ENCODE measurements around the gene SPTBN5.

GRCh38 chr15:41894251-41894790 lies 468 bp upstream of the SPTBN5 start:
- TF ChIP-seq, protein P1, sequence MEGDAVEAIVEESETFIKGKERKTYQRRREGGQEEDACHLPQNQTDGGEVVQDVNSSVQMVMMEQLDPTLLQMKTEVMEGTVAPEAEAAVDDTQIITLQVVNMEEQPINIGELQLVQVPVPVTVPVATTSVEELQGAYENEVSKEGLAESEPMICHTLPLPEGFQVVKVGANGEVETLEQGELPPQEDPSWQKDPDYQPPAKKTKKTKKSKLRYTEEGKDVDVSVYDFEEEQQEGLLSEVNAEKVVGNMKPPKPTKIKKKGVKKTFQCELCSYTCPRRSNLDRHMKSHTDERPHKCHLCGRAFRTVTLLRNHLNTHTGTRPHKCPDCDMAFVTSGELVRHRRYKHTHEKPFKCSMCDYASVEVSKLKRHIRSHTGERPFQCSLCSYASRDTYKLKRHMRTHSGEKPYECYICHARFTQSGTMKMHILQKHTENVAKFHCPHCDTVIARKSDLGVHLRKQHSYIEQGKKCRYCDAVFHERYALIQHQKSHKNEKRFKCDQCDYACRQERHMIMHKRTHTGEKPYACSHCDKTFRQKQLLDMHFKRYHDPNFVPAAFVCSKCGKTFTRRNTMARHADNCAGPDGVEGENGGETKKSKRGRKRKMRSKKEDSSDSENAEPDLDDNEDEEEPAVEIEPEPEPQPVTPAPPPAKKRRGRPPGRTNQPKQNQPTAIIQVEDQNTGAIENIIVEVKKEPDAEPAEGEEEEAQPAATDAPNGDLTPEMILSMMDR (conservative IDR thresholded peaks at IDR 0.05 in 1 of 2, IDR thresholded peaks at IDR 0.05 in 1 of 2; ENCODE audit: extremely low read depth in 1 of 2, insufficient read depth in 1 of 2, low read depth in 1 of 2, low read length in 2 of 2): peak in 1 of 2 donors; percentile 28
- no peak for TF ChIP-seq EZH2 (IDR thresholded peaks at IDR 0.05; ENCODE audit: borderline replicate concordance, low read length)
